NCI-H1436 (cell line): ENCODE results near the gene LYST.
A peak's percentile ranks its signal among the peaks of the same experiment; 100 is the strongest.
"Not testable (repeated sequence)": the region's sequence is repeated elsewhere in the genome, so short reads cannot be mapped to it uniquely, and the experiment has no call there.

Source experiments
- DNase-seq: peaks from one replicate; lab custom pipeline; 2025; lab: John Stamatoyannopoulos, UW

The LYST gene

DNA sequence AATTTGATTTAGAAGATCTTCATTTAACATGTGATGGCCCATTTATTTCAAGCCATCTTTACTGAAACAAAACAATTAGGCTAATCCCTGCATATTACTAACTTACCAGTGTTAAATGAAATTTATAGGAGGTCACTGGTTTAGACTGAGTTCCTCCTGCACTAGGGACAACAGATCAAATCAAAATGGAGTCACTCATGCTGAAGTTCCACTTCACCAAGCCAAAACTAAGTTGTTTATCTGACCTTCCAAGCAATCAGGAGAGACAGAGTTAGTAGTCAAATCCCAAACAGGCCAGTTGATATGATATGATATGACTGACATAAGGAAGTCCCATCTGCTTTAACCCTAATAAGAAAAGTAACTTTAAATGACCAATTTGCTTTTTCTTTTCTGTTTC, 4.8 kb downstream of the LYST start:
- DNase-seq = no peak

DNA sequence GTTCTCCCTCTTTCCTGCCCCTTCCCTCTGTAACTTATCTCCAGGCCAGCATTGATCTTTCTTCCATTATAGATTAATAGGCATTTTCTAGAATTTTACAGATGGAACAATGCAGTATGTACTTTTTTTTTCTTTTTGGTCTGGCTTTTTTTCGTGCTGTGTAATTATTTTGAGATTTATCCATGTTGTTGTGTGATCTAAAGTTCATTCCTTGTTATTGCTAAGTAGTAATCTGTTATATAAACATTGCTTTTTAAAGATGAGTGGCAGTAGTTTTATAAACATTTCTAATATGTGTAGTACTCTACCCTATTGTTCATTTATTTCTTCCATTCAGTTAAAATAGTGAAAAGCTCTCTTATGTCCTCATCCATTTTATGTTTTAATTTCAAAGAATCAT, 5.9 kb downstream of the LYST start:
- DNase-seq = no peak

DNA sequence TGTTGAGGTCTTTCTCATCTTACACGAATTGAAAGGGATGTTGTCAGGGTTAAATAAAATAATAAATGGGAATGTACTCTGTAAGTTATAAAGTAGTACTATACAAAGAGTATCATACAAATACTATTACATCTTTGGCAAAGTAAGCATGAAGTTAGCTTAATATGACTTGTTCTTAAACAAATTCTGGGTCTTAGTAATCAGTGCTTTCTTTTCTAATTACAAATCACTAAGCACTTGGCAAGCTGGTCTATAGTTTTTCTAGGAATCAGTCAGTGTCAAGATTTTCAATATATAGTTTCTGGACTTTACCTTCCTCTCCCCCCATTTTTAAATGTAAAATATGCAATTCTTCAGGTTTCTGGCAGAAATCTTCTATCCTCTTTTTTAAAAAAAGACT, 6.9 kb downstream of the LYST start:
- no peak for DNase-seq

DNA sequence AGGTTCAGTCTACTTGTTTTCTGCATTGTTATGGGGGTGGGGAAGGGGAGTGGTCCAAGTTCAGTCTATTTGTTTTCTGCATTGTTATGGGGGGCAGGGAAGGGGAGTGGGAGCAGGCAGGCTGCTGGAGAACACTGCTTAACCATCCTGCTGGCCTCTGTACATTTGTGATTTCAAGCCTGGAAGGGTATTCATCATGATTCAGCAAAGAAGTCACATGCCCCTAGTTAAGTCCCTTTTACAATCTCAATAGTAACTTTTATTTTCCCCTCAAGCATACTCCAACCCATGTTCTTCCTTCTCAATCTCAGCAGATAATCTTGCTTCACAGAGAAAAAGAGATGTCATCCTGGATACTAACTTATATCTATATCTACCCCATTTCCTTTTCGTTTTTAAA, 7.9 kb downstream of the LYST start:
- no peak for DNase-seq

DNA sequence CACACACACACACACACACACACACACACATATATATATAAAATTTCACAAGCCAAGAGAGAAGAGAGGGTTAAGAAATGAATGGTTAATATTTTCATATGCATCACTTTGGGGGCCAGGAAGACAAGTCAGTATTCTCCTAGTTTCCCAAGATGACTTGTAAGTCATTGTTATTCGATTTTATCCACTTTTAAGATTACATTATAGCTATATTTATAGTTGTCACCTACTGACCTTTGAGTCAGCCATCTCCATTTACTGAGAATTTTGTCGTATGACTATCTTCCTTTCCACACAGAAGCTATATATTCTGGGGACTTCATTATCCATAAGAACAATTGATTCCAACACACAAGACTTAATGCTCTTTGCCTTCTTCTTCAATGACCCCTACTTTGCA, 8.9 kb downstream of the LYST start:
- no peak for DNase-seq

DNA sequence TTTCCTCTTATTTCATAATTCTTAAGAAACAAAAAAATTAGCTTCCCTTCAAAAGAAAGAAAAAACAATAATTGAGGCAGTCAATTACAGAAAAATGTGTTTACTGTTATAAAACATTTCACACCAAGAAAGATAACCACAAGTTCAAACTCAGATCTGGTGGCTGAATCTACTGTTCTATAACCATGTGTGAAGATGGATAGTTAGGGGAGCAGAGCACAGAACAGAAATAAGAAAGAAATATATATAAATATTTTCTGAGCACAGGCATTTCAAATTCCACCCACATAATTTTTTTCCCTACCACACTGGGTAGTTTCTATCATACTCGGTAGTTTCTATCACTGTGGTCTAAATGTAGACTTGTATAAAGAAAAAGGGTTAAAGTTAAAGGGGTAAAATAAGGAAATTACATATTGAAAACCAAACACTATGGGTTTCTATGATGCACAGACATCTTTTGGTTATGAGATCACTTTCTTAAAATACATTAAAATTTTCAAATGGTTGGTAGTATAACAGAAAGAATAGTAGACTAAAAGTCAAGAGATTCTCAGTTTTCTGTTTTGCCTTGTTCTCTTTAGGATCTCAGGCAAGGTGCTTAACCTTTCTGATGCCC, 10.8 kb downstream of the LYST start:
- DNase-seq = no peak

DNA sequence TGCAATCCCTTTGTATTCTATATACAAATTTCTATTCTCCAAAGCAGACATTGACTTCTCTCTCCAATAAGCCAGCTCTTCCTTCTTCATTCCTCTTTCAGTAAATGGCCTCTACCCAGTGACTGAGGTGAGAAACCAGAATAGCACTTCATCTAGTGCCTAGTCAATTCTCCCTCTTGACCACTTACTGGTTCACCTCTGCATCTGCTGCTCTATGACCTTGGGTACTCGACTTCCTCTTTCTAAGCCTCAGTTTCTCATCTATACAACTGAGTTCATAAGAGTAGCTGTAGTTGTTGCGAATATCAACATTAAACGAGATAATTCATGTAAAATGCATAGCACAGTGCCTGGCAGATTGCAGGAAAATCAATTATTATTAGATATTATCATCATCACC, 12.4 kb downstream of the LYST start:
- DNase-seq = no peak

DNA sequence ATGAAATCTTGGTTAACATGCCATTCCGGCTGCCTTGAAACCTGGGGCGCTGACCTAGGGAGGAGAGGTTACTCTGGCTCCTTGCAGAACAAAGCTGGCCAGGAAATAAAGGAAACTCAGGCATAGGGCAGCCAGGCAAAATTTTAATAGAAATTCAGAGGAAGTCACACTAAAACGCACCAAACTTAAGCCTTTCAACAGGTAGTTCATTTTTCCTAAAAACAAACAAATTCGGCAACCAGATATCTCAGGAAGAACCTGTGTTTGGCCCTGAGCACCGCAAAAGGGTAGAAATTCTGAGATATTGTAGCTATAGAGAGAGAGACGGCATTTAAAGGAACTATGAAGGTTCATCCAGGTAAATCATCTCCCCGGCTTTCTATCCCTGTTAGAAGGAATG, 13.1 kb downstream of the LYST start:
- DNase-seq = no peak

DNA sequence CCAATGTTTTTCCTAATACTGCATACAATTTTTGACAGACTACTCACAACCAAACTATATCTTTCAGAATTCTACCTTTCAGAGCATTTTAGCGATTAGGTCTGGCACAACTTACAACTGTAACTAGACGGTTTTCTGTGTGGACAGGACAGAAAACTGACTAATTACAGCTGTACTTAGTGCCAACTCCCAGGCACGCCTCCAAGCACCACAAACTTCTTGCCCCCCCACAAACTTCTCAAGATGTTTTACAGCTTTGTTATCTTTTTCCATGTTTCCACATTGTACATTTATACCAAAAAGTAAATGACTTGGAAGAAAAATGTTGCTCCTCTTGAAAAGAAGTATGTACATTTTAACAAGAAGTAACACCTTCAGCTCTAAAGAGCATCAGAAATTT, 13.8 kb downstream of the LYST start:
- no peak for DNase-seq

DNA sequence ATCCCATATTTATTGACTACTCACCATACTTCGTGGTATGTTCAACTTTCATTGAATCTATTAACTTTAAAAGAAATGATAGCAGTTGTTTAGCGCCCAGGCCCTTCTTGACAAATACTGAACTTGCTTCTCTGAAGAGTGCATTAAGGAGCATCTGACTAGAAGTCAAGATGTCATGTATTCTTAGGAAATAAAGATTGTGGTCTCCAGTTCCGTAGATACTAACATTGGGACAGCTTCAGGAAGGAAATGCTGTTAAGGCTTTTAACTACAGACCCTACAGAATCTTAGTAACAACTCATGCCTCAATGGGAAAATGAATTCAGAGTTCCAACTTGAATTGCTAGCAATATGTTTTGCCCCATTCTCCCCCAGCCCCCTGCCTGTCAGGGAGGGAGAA, 14.8 kb downstream of the LYST start:
- DNase-seq = no peak

DNA sequence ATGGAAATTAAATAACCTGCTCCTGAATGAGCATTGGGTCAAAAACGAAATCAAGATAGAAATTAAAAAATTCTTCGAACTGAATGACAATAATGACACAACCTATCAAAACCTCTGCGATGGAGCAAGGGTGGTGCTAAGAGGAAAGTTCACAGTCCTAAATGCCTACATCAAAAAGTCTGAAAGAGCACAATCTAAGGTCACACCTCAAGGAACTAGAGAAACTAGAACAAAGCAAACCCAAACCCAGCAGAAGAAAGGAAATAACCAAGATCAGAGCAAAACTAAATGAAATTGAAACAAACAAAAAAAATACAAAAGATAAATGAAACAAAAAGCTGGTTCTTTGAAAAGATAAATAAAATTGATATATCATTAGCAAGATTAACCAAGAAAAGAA, 18.5 kb downstream of the LYST start:
- not testable (repeated sequence) for DNase-seq

DNA sequence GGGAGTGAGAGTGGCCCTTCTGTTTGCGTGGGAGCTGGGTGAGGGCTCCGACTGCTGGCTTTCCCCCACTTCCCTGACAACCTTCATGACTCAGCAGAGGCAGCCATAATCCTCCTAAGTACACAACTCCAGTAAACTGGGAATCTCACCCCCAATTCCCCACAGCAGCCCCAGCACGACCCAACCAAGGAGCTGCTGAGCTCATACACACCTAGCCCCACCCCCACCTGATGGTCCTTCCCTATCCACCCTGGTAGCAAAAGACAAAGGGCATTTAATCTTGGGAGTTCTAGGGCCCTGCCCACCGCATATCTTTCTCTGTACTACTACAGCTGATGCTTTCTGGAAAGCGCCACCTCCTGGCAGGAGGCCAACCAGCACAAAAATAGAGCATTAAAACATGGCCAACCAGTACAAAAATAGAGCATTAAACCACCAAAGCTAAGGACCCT, 21.0 kb downstream of the LYST start:
- not testable (repeated sequence) for DNase-seq

DNA sequence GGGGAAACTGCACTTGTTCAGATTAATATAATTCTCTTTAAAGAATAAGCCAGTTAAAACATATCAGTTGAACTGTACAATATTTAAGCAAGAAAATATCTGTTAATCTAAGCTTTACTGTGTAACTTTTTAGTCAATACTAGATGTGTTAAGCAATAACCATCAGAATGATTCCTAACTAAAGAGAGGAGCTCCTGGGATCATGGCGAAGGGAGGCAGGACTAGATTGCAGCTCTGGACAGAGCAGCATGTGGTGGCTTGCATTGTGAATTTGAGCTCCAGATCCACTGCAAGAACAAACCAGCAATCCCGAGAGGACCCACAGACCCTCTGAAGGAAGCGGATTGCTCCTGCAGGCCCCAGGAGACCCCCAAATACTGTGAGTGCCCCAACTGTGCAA, 21.9 kb downstream of the LYST start:
- no peak for DNase-seq

DNA sequence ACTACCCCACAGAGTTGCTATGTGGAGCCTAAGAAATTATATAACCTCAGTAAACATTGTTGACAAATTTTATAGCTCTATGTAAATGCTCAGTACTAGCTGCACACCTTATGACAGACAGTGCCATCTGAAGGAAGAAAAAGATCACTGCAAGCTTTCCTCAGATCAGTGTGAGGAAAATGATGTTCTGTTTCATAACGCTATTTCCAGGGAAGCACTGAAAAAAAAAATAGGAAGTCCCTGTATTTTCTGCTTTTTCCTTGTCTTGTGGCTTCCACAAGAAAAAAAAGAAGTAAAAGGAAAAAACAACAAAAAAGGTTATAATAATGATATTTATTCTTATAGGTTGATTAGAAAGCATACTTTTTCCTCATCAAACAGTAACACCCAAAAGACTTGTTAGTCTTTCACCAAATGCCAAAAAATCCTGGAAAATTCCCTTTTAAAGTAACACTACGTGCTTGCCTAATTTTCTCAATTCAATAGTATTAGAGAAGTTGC, 23.2 kb downstream of the LYST start:
- peak; percentile 14 for DNase-seq

DNA sequence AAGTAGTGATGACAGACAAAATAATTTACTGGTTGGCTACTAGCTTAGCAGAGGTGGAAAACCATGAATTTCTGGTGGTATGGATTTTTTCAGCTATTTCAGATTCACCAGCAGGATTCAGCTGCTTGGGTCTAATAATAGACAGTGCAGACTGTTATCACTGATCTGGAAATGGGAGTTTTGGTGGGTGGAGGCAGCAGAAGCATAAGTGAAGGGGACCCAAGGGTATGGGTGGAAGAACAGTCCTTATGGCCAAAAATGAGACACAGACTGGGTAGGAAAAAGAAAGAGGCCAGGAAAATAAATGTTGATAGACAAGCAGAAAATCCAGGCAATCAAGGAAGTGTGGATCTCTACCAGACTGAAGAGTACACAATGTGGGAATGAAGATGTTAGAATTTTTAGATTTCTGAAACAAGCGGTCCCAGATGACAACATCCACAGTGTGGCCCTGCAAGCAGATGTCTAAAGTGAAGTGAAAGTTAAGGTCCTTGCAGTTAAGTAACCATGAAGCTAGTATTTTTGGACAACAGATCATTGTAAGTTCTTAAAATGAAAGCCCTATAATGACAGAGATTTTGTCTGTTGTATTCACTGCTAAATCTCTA, 24.7 kb downstream of the LYST start:
- no peak for DNase-seq

DNA sequence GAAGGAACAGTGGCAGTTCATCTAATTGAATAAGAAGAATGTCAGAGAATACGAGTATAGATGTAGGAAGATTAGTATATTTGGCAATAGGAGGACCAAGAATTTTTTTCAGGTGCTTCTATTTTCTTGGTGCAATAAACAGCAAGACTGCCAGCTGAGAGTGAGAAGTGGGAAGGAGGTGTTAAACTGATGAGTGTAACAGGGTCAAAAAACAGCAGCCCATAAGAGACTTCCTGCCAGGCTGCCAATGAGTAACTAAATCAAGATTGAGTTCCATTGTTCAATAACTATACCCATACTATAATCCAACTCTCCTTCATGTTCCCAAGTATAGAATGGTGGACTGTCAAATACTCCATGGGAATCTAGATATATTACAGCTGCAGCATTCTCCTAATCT, 28.7 kb downstream of the LYST start:
- DNase-seq = no peak

DNA sequence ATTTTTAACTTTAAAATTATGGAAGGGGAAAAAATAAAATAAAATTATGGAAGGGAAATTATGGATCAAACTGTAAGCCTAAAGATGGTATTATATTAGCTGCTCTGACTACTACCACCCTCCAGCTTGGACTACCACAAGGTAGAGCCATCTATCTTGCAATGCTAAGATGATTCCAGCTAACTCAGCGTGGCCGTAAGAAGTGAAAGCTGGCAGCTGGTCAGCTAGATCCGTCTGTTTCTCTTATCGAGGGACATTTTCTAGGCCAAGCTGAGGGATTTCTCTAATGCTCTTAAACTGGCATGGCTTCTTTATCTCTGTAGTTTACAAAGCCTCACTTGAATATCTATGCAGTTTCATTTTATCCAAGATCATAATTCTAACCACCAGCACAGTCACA, 31.5 kb downstream of the LYST start:
- no peak for DNase-seq

DNA sequence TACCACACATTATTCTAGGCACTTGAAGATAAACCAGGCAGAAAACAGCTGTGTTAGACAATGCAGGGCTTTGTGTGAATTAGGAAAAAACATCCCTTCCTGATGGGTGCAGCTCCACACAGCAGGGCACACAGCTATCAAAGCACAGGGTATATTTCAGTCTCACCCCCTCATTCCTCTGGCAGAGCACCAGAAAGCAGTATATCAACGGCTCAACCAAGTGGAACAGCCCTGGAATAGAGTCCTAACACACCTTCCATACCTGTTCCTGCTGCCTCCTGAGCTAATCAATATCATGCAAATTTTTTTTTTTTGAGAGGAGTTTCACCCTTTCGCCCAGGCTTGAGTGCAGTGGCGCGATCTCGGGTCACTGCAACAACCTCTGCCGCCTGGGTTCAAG, 32.1 kb downstream of the LYST start:
- no peak for DNase-seq

DNA sequence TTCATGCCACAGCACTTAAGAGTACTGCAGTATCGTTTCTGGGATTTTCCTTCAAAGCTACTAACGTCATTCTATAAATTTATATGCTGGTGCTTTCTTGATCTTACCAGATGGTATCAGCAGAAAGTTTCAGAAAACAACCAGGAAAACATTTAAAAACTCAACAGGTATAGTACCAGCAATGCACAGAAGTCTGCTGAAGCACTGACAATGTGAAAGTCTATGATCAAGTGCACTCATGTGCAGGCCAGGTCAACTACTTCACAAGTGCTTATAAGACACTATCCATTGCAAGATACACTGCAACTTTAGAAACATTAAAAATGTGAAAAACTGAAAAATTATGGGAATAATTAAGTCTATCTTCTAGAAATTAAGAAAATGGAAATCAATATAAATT, 34.7 kb downstream of the LYST start:
- DNase-seq = no peak

DNA sequence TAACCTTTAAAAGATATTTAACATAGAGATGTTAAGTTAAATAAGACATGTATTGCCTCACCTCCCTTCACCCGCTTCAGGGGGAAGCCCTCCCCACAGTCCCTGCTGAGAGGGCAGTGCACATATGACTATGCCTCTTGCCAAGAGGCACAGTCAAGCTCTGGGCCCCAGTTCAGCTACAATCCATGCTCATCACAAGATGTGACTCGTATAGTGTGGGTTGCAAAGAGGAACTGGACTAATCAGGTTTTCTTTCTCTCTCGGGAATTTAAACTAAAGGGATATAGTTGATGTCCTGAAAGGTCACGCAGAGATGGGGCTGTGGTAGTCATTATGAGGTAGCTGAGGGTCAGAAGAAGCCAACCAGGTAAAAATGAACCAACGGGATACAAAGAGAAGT, 35.6 kb downstream of the LYST start:
- DNase-seq = no peak

DNA sequence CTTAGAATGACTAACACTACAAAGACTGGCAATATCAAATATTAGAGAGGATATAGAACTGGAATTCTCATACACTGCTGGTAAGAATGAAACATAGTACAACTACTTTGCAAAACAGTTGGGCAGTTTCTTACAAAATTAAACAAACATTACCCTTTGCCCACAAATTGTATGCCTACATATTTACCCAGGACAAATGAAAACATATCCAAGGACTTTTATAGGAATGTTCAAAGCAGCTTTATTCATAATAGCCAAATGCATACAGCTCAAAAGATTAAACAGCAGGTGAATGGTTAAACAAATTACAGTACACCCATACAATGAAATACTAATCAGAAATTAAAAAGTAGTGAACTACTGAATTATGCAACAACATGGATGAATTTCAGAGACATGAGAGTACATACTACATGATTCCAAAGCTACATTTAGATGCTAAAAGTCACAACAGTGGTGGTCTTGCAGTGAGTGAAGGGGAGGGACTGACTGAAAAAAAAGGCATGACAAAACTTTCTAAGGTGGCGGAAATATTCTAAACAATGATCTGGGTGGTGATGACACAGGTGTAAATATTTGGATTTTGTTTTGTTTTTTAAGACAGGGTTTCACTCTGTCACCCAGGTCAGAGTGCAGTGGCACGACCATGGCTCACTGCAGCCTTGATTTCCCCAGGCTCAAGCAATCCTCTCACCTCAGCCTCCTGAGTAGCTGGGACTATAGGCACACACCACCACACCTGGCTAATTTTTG, 40.4 kb downstream of the LYST start:
- no peak for DNase-seq

DNA sequence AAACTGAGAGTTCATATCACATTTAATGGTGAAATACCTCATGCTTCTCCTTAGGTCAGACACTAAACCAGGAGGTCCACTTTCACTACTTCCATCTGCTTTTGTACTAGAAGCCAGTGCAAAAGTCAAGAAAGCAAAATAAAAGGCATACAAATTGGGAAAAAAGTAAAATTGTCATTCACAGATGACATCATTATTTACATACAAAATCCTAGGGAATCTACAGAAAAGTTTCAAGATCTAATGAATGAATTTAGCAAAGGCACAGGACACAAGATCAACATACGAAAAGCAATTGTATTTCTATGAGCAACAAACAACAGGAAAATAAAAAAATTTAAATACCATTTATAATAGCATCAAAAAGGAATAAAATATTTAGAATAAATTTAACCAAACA, 41.5 kb downstream of the LYST start:
- no peak for DNase-seq

DNA sequence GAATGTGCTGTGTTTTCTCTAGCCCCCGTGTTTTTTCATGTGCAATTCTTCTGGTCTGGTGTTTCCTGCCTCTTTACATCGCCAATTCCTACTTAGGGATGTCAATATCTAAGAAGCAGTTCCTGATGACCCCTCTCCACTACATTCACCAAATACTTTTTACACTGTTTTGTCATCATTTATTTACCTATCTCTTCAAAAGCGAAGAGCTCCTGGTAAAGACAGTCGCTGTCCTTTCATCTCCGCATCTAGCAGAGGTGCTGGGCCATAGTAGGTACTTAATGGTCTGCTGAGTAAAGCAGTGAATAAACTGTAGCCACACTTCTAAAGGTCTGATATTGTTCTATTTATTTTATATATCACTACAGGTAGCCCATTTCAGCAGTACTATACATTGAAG, 43.0 kb downstream of the LYST start:
- no peak for DNase-seq
